ENCODE data around the gene GLYATL2.

GLYATL2 gene

DNA sequence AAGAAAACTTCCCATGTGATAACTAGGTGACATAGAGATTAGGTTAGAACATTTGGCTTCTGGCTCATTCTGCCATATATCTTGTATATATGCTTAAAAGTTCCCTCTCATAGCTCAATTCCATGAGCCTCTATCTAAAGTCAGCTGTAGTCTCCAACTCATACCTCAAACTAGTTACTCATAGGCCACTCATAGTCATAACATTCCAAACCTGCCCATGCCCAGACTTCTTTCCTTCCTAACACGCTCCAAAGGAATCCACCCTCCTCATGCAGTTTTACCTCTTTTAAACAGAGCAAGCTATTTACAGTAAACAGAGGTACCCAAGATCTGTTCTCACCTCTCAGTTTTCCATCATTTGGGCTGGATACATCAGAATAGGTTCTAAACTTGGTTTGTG is 39.4 kb downstream of the GLYATL2 start:
- TF ChIP-seq, protein P1, sequence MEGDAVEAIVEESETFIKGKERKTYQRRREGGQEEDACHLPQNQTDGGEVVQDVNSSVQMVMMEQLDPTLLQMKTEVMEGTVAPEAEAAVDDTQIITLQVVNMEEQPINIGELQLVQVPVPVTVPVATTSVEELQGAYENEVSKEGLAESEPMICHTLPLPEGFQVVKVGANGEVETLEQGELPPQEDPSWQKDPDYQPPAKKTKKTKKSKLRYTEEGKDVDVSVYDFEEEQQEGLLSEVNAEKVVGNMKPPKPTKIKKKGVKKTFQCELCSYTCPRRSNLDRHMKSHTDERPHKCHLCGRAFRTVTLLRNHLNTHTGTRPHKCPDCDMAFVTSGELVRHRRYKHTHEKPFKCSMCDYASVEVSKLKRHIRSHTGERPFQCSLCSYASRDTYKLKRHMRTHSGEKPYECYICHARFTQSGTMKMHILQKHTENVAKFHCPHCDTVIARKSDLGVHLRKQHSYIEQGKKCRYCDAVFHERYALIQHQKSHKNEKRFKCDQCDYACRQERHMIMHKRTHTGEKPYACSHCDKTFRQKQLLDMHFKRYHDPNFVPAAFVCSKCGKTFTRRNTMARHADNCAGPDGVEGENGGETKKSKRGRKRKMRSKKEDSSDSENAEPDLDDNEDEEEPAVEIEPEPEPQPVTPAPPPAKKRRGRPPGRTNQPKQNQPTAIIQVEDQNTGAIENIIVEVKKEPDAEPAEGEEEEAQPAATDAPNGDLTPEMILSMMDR (IDR thresholded peaks at IDR 0.05; ENCODE audit: low read depth, low read length) = no peak
- no peak for TF ChIP-seq EZH2phosphoT487 (IDR thresholded peaks at IDR 0.05; ENCODE audit: low read depth)
- Histone ChIP-seq H3K4me3 (ENCODE audit: low read length) (no peak overlapping the region), H3K4me1 (ENCODE audit: low read length) (no peaks in the 10 kb centered on the region), H2AFZ (ENCODE audit: low read depth, low read length) (no peak overlapping the region), H3K9ac (ENCODE audit: low read length) (no peak overlapping the region), H3K79me2 (ENCODE audit: low read length) (no peaks in the 10 kb centered on the region), H3K27ac (ENCODE audit: low read length) (no peak overlapping the region), H4K20me1 (ENCODE audit: insufficient read depth, low read length) (no peaks in the 10 kb centered on the region), H3K36me3 (replicated peaks; ENCODE audit: low read depth, low read length) (no peaks in the 10 kb centered on the region), H3K4me2 (ENCODE audit: low read length) (no peak overlapping the region), H3K9me3 (ENCODE audit: insufficient read depth, low read length) (no peaks in the 10 kb centered on the region), H3K27me3 (ENCODE audit: low read depth, low read length) (no peaks in the 10 kb centered on the region)

GRCh38 chr11:58801974-58802545 is 42.4 kb downstream of the GLYATL2 start:
- TF ChIP-seq, protein P1 (IDR thresholded peaks at IDR 0.05; ENCODE audit: low read depth, low read length) = no peak
- TF ChIP-seq EZH2phosphoT487 (IDR thresholded peaks at IDR 0.05; ENCODE audit: low read depth) = no peak

GRCh38 chr11:58801302-58801701 is 43.2 kb downstream of the GLYATL2 start:
- H2AFZ ChIP-seq (ENCODE audit: low read depth, low read length) = no peak overlapping the region
- H3K27ac ChIP-seq (ENCODE audit: low read length) = no peak overlapping the region
- H3K9me3 ChIP-seq (ENCODE audit: insufficient read depth, low read length) = no peaks in the 10 kb centered on the region
- H3K79me2 ChIP-seq (ENCODE audit: low read length) = no peaks in the 10 kb centered on the region
- H3K4me1 ChIP-seq (ENCODE audit: low read length) = no peaks in the 10 kb centered on the region
- H3K4me2 ChIP-seq (ENCODE audit: low read length) = no peak overlapping the region
- H3K27me3 ChIP-seq (ENCODE audit: low read depth, low read length) = no peaks in the 10 kb centered on the region
- no peaks in the 10 kb centered on the region for H4K20me1 ChIP-seq (ENCODE audit: insufficient read depth, low read length)
- H3K9ac ChIP-seq (ENCODE audit: low read length) = no peak overlapping the region
- no peaks in the 10 kb centered on the region for H3K36me3 ChIP-seq (replicated peaks; ENCODE audit: low read depth, low read length)
- TF ChIP-seq EZH2phosphoT487 (IDR thresholded peaks at IDR 0.05; ENCODE audit: low read depth) = no peak
- TF ChIP-seq, protein P1 (IDR thresholded peaks at IDR 0.05; ENCODE audit: low read depth, low read length) = no peak
- H3K4me3 ChIP-seq (ENCODE audit: low read length) = no peak overlapping the region

More at GRCh38 chr11:58801974-58802545, 42.4 kb downstream of the GLYATL2 start:
- no peaks in the 10 kb centered on the region for H3K27me3 ChIP-seq (ENCODE audit: low read depth, low read length)
- H3K9ac ChIP-seq (ENCODE audit: low read length) = no peak overlapping the region
- H3K27ac ChIP-seq (ENCODE audit: low read length) = no peak overlapping the region
- no peaks in the 10 kb centered on the region for H3K4me1 ChIP-seq (ENCODE audit: low read length)
- no peaks in the 10 kb centered on the region for H4K20me1 ChIP-seq (ENCODE audit: insufficient read depth, low read length)
- H3K4me3 ChIP-seq (ENCODE audit: low read length) = no peak overlapping the region
- no peak overlapping the region for H2AFZ ChIP-seq (ENCODE audit: low read depth, low read length)
- H3K79me2 ChIP-seq (ENCODE audit: low read length) = no peaks in the 10 kb centered on the region
- H3K4me2 ChIP-seq (ENCODE audit: low read length) = no peak overlapping the region
- no peaks in the 10 kb centered on the region for H3K36me3 ChIP-seq (replicated peaks; ENCODE audit: low read depth, low read length)
- no peaks in the 10 kb centered on the region for H3K9me3 ChIP-seq (ENCODE audit: insufficient read depth, low read length)

GRCh38 chr11:58796333-58796732 is 48.2 kb downstream of the GLYATL2 start:
- Histone ChIP-seq H3K4me2 (ENCODE audit: low read length) (no peak overlapping the region), H3K27ac (ENCODE audit: low read length) (no peak overlapping the region), H2AFZ (ENCODE audit: low read depth, low read length) (no peak overlapping the region), H3K4me1 (ENCODE audit: low read length) (no peaks in the 10 kb centered on the region), H3K36me3 (replicated peaks; ENCODE audit: low read depth, low read length) (no peaks in the 10 kb centered on the region), H3K4me3 (ENCODE audit: low read length) (no peak overlapping the region), H3K79me2 (ENCODE audit: low read length) (no peaks in the 10 kb centered on the region), H4K20me1 (ENCODE audit: insufficient read depth, low read length) (no peaks in the 10 kb centered on the region), H3K9me3 (ENCODE audit: insufficient read depth, low read length) (peaks cover 3% of the 10 kb centered on the region; the same call in 1 of the 2 replicates), H3K9ac (ENCODE audit: low read length) (no peak overlapping the region), H3K27me3 (ENCODE audit: low read depth, low read length) (no peaks in the 10 kb centered on the region)
- TF ChIP-seq, protein P1 (IDR thresholded peaks at IDR 0.05; ENCODE audit: low read depth, low read length) = no peak
- no peak for TF ChIP-seq EZH2phosphoT487 (IDR thresholded peaks at IDR 0.05; ENCODE audit: low read depth)
